Left ventricle myocardium inferior (tissue), 1 donor: ENCODE results near the gene ZFP36. TPM values are rescaled to one million over a fixed set of nuclear protein-coding genes. Genes with fewer than 3 reads are reported as not detected.

Source experiments
- DNase-seq: peaks from one replicate; pipeline ENCODE4 v3.0.0-alpha.2; 2020
- H3K27ac ChIP-seq: fragments of 200-600 bp; replicated peaks from 2 replicates; pipeline ENCODE4 v1.8.0; 2021
- H3K27me3 ChIP-seq: fragments of 200-600 bp; 2 replicates; pipeline ENCODE4 v1.8.0; 2021; ENCODE audit warnings: low read depth
- H3K36me3 ChIP-seq: fragments of 200-600 bp; 2 replicates; pipeline ENCODE4 v1.8.0; 2021
- H3K4me1 ChIP-seq: fragments of 200-600 bp; 2 replicates; pipeline ENCODE4 v1.8.0; 2021
- H3K4me3 ChIP-seq: fragments of 200-600 bp; 2 replicates; pipeline ENCODE4 v1.8.0; 2021; ENCODE audit warnings: mild to moderate bottlenecking, moderate library complexity
- H3K9me3 ChIP-seq: fragments of 200-600 bp; replicated peaks from 2 replicates; pipeline ENCODE4 v1.8.0; 2021
- CTCF ChIP-seq: fragments of 200-600 bp; IDR thresholded peaks from 2 replicates; pipeline ENCODE4 v1.8.0; 2021; ENCODE audit warnings: antibody characterized with exemption, mild to moderate bottlenecking, borderline replicate concordance
- intact Hi-C: fragments of 100-400 bp; cut with micrococcal nuclease; formaldehyde crosslinking; loops from one replicate; pipeline ENCODE4 v1.11.0; 2022
- total RNA-seq: library from RNA; stranded (reverse); fragmentation: NEBNext Ultra II Directional; extraction: Animal tissue kit (Norgen Biotek cat#: 25700); gene quantifications from one replicate; pipeline ENCODE4 v1.2.1, GENCODE V29; 2021
- donor health status: DM: no; HTN: yes; CAD: no; lungs with severe emphysema.

The ZFP36 gene
- total RNA-seq, 1 donor from 2014 or later = 34.8 TPM

GRCh38 chr19:39412100-39412866 lies 5.6 kb downstream of the ZFP36 start, which contains the start of gene PLEKHG2:
Gene PLEKHG2 (plus strand): TSS chr19:39412669. CDS start chr19:39414087, 1,418 bp downstream.
- Histone ChIP-seq H3K27ac (peak within 1 kb of the TSS; percentile 99), H3K4me1 (peaks cover 89% of the 10 kb centered on the region), H3K9me3 (no peaks in the 10 kb centered on the region), H3K4me3 (peak within 1 kb of the TSS; percentile 87), H3K36me3 (peaks cover 22% of the 10 kb centered on the region), H3K27me3 (no peaks in the 10 kb centered on the region)
- peak; percentile 92 for TF ChIP-seq CTCF
- intact Hi-C loops = no loop called here
- DNase-seq = peak; percentile 95

- no peaks in the 10 kb centered on the region for H3K9me3 ChIP-seq
- H3K36me3 ChIP-seq = peaks cover 23% of the 10 kb centered on the region
- H3K27me3 ChIP-seq = no peaks in the 10 kb centered on the region
- H3K4me1 ChIP-seq = peaks cover 86% of the 10 kb centered on the region
- H3K27ac ChIP-seq = peak overlapping the region; percentile 99
- H3K4me3 ChIP-seq = peak overlapping the region; percentile 87
- intact Hi-C loops = no loop called here
- DNase-seq = no peak
- TF ChIP-seq CTCF = peak; percentile 6
These were observed 6.2 kb downstream of the ZFP36 start for GRCh38 chr19:39412867-39413271.

GRCh38 chr19:39413272-39413910 lies 6.7 kb downstream of the ZFP36 start:
- TF ChIP-seq CTCF = no peak
- H3K4me1 ChIP-seq = peaks cover 81% of the 10 kb centered on the region
- H3K27me3 ChIP-seq = no peaks in the 10 kb centered on the region
- DNase-seq = peak; percentile 83
- peak overlapping the region; percentile 87 for H3K4me3 ChIP-seq
- peak overlapping the region; percentile 99 for H3K27ac ChIP-seq
- intact Hi-C loops = no loop called here
- H3K9me3 ChIP-seq = no peaks in the 10 kb centered on the region
- peaks cover 23% of the 10 kb centered on the region for H3K36me3 ChIP-seq

GRCh38 chr19:39413911-39414608 lies 7.4 kb downstream of the ZFP36 start:
- Histone ChIP-seq H3K36me3 (peaks cover 24% of the 10 kb centered on the region), H3K4me1 (peaks cover 75% of the 10 kb centered on the region), H3K27ac (peak overlapping the region; percentile 99), H3K9me3 (no peaks in the 10 kb centered on the region), H3K27me3 (no peaks in the 10 kb centered on the region), H3K4me3 (peak overlapping the region; percentile 87)
- no peak for DNase-seq
- intact Hi-C loops = no loop called here
- TF ChIP-seq CTCF = no peak
